Measurements from ENCODE around the gene CYLD. TPM values are rescaled to one million over a fixed set of nuclear protein-coding genes. Genes with fewer than 3 reads are reported as not detected.

CYLD gene
- total RNA-seq, 1 experiment from 2014 or later = 10.1 TPM

DNA sequence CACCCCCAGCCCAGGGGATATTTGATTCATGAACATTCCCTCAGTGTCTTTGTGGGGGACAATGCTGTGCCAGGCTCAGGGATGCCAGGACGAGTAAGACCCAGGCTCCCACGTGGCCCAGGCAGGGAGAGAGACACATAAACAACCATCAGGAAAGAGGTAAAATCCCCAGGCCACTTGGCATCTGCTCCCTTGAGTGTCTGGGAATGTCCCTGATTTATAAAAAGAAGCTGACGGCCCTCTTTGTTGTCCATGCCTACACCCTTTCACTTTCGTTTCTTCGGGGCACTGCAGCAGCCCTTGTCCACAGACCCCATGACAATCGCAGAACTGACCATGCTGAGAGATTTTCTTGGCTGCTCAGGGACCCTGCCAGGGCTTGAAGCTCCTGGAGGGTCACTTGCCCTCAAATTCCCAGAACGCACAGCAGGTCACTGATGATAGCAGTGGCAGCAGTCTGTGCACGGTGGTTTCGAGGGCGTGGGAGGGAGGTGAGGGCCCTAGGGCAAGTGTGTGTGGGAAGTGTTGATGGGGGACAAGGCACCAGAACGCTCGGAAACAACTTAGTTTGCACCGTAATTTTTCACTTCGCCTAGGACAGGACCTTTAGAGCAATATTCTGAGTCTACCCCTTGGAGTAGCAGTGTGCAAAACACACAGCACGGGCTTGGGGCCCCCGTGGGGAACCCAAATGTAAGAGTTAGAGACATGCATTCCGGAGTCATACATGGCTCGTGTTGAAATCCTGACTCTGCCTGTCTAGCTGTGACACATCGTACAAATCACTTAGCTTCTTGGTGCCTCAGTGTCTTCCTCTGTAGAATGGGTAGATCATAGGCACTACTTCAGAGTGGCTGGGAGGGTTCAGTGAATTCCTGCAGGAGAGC lies 43.8 kb upstream of the CYLD start:
- no peak for DNase-seq (ENCODE audit: low read depth, low spot score)
- H3K9me3 ChIP-seq (ENCODE audit: control insufficient read depth, insufficient read depth, low read depth, low read length) = no peaks in the 10 kb centered on the region
- TF ChIP-seq, protein P1, sequence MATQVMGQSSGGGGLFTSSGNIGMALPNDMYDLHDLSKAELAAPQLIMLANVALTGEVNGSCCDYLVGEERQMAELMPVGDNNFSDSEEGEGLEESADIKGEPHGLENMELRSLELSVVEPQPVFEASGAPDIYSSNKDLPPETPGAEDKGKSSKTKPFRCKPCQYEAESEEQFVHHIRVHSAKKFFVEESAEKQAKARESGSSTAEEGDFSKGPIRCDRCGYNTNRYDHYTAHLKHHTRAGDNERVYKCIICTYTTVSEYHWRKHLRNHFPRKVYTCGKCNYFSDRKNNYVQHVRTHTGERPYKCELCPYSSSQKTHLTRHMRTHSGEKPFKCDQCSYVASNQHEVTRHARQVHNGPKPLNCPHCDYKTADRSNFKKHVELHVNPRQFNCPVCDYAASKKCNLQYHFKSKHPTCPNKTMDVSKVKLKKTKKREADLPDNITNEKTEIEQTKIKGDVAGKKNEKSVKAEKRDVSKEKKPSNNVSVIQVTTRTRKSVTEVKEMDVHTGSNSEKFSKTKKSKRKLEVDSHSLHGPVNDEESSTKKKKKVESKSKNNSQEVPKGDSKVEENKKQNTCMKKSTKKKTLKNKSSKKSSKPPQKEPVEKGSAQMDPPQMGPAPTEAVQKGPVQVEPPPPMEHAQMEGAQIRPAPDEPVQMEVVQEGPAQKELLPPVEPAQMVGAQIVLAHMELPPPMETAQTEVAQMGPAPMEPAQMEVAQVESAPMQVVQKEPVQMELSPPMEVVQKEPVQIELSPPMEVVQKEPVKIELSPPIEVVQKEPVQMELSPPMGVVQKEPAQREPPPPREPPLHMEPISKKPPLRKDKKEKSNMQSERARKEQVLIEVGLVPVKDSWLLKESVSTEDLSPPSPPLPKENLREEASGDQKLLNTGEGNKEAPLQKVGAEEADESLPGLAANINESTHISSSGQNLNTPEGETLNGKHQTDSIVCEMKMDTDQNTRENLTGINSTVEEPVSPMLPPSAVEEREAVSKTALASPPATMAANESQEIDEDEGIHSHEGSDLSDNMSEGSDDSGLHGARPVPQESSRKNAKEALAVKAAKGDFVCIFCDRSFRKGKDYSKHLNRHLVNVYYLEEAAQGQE (IDR thresholded peaks at IDR 0.05; ENCODE audit: insufficient read depth in 1 of 2, low read depth in 2 of 2, low read length in 1 of 2) = no peak
- TF ChIP-seq SIN3A (IDR thresholded peaks at IDR 0.05; ENCODE audit: borderline replicate concordance, insufficient read depth, low read depth, low read length) = no peak
- TF ChIP-seq, protein P2, sequence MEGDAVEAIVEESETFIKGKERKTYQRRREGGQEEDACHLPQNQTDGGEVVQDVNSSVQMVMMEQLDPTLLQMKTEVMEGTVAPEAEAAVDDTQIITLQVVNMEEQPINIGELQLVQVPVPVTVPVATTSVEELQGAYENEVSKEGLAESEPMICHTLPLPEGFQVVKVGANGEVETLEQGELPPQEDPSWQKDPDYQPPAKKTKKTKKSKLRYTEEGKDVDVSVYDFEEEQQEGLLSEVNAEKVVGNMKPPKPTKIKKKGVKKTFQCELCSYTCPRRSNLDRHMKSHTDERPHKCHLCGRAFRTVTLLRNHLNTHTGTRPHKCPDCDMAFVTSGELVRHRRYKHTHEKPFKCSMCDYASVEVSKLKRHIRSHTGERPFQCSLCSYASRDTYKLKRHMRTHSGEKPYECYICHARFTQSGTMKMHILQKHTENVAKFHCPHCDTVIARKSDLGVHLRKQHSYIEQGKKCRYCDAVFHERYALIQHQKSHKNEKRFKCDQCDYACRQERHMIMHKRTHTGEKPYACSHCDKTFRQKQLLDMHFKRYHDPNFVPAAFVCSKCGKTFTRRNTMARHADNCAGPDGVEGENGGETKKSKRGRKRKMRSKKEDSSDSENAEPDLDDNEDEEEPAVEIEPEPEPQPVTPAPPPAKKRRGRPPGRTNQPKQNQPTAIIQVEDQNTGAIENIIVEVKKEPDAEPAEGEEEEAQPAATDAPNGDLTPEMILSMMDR (IDR thresholded peaks at IDR 0.05) = no peak
- TF ChIP-seq TCF7L2 (IDR thresholded peaks at IDR 0.05; ENCODE audit: low read depth, low read length) = no peak
- no peak for TF ChIP-seq POLR2AphosphoS5 (IDR thresholded peaks at IDR 0.05; ENCODE audit: low read depth, low read length)
- BruUV-seq (replicated peaks) = no TSS peak
- H3K4me1 ChIP-seq (ENCODE audit: control insufficient read depth, insufficient read depth, low read length) = no peaks in the 10 kb centered on the region
- in situ Hi-C loops (cut with HindIII; ENCODE audit: low pct_unique_long_range_greater_than_20kb, low sequenced_read_pairs) (no loop called here), intact Hi-C loops (cut with micrococcal nuclease; ENCODE audit: unreplicated experiment) (no loop called here)
- POLR2A ChIA-PET = no interaction called here
- no peak overlapping the region for H3K27ac ChIP-seq (ENCODE audit: low read length)
- CTCF ChIA-PET = interaction anchor here (0.6 to 0.9 kb wide), 2 partner anchors 10 to 37 kb away, joined by 3 to 6 read pairs; no protein-coding TSS in a partner anchor
- H3K27me3 ChIP-seq (ENCODE audit: control insufficient read depth, insufficient read depth, low read length) = no peaks in the 10 kb centered on the region
- H3K36me3 ChIP-seq (ENCODE audit: control insufficient read depth, insufficient read depth, low read length) = no peaks in the 10 kb centered on the region
- peak; percentile 80 for ATAC-seq
- H3K4me3 ChIP-seq (ENCODE audit: low read depth in 2 of 2, low read length in 2 of 2) = peak overlapping the region; percentile 7 to 52; a peak in 3 of 4 replicates

DNA sequence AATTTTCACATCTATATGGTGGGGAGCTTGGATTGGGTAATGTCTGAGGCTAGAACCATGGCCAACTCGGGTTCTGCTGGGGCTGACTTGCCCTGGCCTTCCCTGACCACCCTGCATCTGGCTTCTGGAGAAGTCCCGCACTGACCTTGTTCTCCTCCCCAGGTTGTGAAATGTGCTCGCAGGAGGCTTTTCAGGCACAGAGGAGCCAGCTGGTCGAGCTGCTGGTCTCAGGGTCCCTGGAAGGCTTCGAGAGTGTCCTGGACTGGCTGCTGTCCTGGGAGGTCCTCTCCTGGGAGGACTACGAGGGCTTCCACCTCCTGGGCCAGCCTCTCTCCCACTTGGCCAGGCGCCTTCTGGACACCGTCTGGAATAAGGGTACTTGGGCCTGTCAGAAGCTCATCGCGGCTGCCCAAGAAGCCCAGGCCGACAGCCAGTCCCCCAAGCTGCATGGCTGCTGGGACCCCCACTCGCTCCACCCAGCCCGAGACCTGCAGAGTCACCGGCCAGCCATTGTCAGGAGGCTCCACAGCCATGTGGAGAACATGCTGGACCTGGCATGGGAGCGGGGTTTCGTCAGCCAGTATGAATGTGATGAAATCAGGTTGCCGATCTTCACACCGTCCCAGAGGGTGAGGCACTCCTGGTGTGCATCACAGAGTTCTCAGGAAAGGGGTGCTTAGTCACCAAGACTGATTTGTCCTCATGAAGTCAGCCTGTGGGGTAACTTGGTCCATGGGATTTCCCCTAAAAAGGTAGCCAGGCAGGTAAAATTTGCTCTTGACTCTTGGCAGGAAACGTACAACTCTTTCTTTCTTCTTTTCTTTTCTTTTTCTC lies 42.3 kb upstream of the CYLD start:
- no peak for ATAC-seq
- intact Hi-C loops (cut with micrococcal nuclease; ENCODE audit: unreplicated experiment) = no loop called here
- H3K27me3 ChIP-seq (ENCODE audit: control insufficient read depth, insufficient read depth, low read length) = no peaks in the 10 kb centered on the region

More for the DNA sequence above, 42.3 kb upstream of the CYLD start:
- TF ChIP-seq, protein P1 (IDR thresholded peaks at IDR 0.05; ENCODE audit: insufficient read depth in 1 of 2, low read depth in 2 of 2, low read length in 1 of 2) = no peak
- no peak overlapping the region for H3K27ac ChIP-seq (ENCODE audit: low read length)
- DNase-seq (ENCODE audit: low read depth, low spot score) = no peak
- no peak overlapping the region for H3K4me3 ChIP-seq (ENCODE audit: low read depth in 2 of 2, low read length in 2 of 2)
- POLR2A ChIA-PET = no interaction called here
- in situ Hi-C loops (cut with HindIII; ENCODE audit: low pct_unique_long_range_greater_than_20kb, low sequenced_read_pairs) = no loop called here
- H3K36me3 ChIP-seq (ENCODE audit: control insufficient read depth, insufficient read depth, low read length) = no peaks in the 10 kb centered on the region
- no TSS peak for BruUV-seq (replicated peaks)
- no peaks in the 10 kb centered on the region for H3K4me1 ChIP-seq (ENCODE audit: control insufficient read depth, insufficient read depth, low read length)
- H3K9me3 ChIP-seq (ENCODE audit: control insufficient read depth, insufficient read depth, low read depth, low read length) = no peaks in the 10 kb centered on the region
- CTCF ChIA-PET = no interaction called here

All from Panc1 (cell line).